KOPT-K1 (cell line): ENCODE results near the gene LRRC56.
A peak's percentile ranks its signal among the peaks of the same experiment; 100 is the strongest.

Source experiments
- H3K27ac ChIP-seq: fragments of 200-600 bp; sonication (generic); 2 replicates; pipeline ENCODE4 v1.5.1; 2016; ENCODE audit warnings: antibody characterized with exemption, mild to moderate bottlenecking, low read depth, low read length; ENCODE audit not compliant: poor library complexity, severe bottlenecking
- H3K36me3 ChIP-seq: fragments of 200-600 bp; sonication (generic); 2 replicates; pipeline ENCODE4 v1.5.1; 2017; ENCODE audit warnings: antibody characterized with exemption, mild to moderate bottlenecking, low read length, moderate library complexity; ENCODE audit not compliant: insufficient read depth
- H3K9me3 ChIP-seq: fragments of 200-600 bp; sonication (generic); 2 replicates; pipeline ENCODE4 v1.5.1; 2017; ENCODE audit warnings: antibody characterized with exemption, low read length, mild to moderate bottlenecking; ENCODE audit not compliant: insufficient read depth, poor library complexity, severe bottlenecking

The LRRC56 gene

GRCh38 chr11:575996-576768 lies 38.9 kb downstream of the LRRC56 start, which contains the start of gene PHRF1:
Gene PHRF1 (plus strand): TSS chr11:576470. CDS start chr11:581513, 5,043 bp downstream.
- peaks cover 17% of the 10 kb centered on the region; the same call in 1 of the 2 replicates for H3K36me3 ChIP-seq
- peak within 1 kb of the TSS; percentile 97 for H3K27ac ChIP-seq
- no peaks in the 10 kb centered on the region for H3K9me3 ChIP-seq

- Histone ChIP-seq H3K36me3 (peaks cover 26% of the 10 kb centered on the region), H3K9me3 (no peaks in the 10 kb centered on the region), H3K27ac (peak overlapping the region; percentile 97)
These were observed 39.7 kb downstream of the LRRC56 start for GRCh38 chr11:576811-577610.

- peak overlapping the region; percentile 97 for H3K27ac ChIP-seq
- no peaks in the 10 kb centered on the region for H3K9me3 ChIP-seq
- peaks cover 30% of the 10 kb centered on the region for H3K36me3 ChIP-seq
These were observed 40.2 kb downstream of the LRRC56 start for GRCh38 chr11:577611-577894.

GRCh38 chr11:578276-579035 lies 41.1 kb downstream of the LRRC56 start:
- Histone ChIP-seq H3K27ac (peak overlapping the region; percentile 97), H3K9me3 (no peaks in the 10 kb centered on the region), H3K36me3 (peaks cover 38% of the 10 kb centered on the region)

GRCh38 chr11:579830-580601 lies 42.7 kb downstream of the LRRC56 start:
- peak overlapping the region; percentile 97 for H3K27ac ChIP-seq
- H3K36me3 ChIP-seq = peaks cover 54% of the 10 kb centered on the region
- H3K9me3 ChIP-seq = no peaks in the 10 kb centered on the region

- H3K9me3 ChIP-seq = no peaks in the 10 kb centered on the region
- H3K36me3 ChIP-seq = peaks cover 64% of the 10 kb centered on the region
- no peak overlapping the region for H3K27ac ChIP-seq
These were observed 44.0 kb downstream of the LRRC56 start for GRCh38 chr11:581342-581741.

GRCh38 chr11:581752-582151 lies 44.4 kb downstream of the LRRC56 start:
- Histone ChIP-seq H3K27ac (no peak overlapping the region), H3K36me3 (peaks cover 69% of the 10 kb centered on the region), H3K9me3 (no peaks in the 10 kb centered on the region)

GRCh38 chr11:584287-584686 lies 47.0 kb downstream of the LRRC56 start:
- Histone ChIP-seq H3K9me3 (no peaks in the 10 kb centered on the region), H3K36me3 (peaks cover 89% of the 10 kb centered on the region), H3K27ac (no peak overlapping the region)

GRCh38 chr11:586376-587316 lies 49.3 kb downstream of the LRRC56 start:
- H3K9me3 ChIP-seq = no peaks in the 10 kb centered on the region
- H3K36me3 ChIP-seq = peaks cover 96% of the 10 kb centered on the region
- no peak overlapping the region for H3K27ac ChIP-seq

GRCh38 chr11:587546-587945 lies 50.2 kb downstream of the LRRC56 start:
- Histone ChIP-seq H3K9me3 (no peaks in the 10 kb centered on the region), H3K36me3 (peaks cover 96% of the 10 kb centered on the region), H3K27ac (no peak overlapping the region)

GRCh38 chr11:587978-588380 lies 50.7 kb downstream of the LRRC56 start:
- Histone ChIP-seq H3K36me3 (peaks cover 97% of the 10 kb centered on the region), H3K27ac (no peak overlapping the region), H3K9me3 (no peaks in the 10 kb centered on the region)

- Histone ChIP-seq H3K27ac (no peak overlapping the region), H3K36me3 (peaks cover 97% of the 10 kb centered on the region), H3K9me3 (no peaks in the 10 kb centered on the region)
These were observed 52.5 kb downstream of the LRRC56 start for GRCh38 chr11:589798-590197.

GRCh38 chr11:590997-591396 lies 53.7 kb downstream of the LRRC56 start:
- peaks cover 99% of the 10 kb centered on the region for H3K36me3 ChIP-seq
- no peaks in the 10 kb centered on the region for H3K9me3 ChIP-seq
- H3K27ac ChIP-seq = no peak overlapping the region

GRCh38 chr11:592501-592900 lies 55.2 kb downstream of the LRRC56 start:
- Histone ChIP-seq H3K36me3 (peaks cover 99% of the 10 kb centered on the region), H3K27ac (no peak overlapping the region), H3K9me3 (no peaks in the 10 kb centered on the region)
